ENCODE results near the gene SYCE3. TPM values are rescaled to one million over a fixed set of nuclear protein-coding genes. Genes with fewer than 3 reads are reported as not detected.

The SYCE3 gene
- total RNA-seq, 1 donor from 2014 or later: not detected

GRCh38 chr22:50529897-50530579 is 32.7 kb downstream of the SYCE3 start, which contains the start of gene TYMP:
Gene TYMP, minus strand, starts transcription at chr22:50530012. Its CDS starts 303 bp downstream, at chr22:50529709.
- H3K4me3 Mint-ChIP-seq (ENCODE audit: unreplicated experiment): peak within 1 kb of the TSS; percentile 46
- no peak for TF ChIP-seq CTCF (IDR thresholded peaks at IDR 0.05; ENCODE audit: partially characterized antibody, unreplicated experiment)
- H3K27ac Mint-ChIP-seq (ENCODE audit: unreplicated experiment): no peak within 1 kb of the TSS
- peak; percentile 24 for DNase-seq
- H3K27me3 Mint-ChIP-seq (ENCODE audit: unreplicated experiment): peaks cover 25% of the 10 kb centered on the region
- H3K4me1 Mint-ChIP-seq (ENCODE audit: low read depth, unreplicated experiment): peaks cover 8% of the 10 kb centered on the region
- H3K36me3 Mint-ChIP-seq (ENCODE audit: unreplicated experiment): no peaks in the 10 kb centered on the region
- peaks cover 10% of the 10 kb centered on the region for H3K9me3 Mint-ChIP-seq (ENCODE audit: unreplicated experiment)

DNA sequence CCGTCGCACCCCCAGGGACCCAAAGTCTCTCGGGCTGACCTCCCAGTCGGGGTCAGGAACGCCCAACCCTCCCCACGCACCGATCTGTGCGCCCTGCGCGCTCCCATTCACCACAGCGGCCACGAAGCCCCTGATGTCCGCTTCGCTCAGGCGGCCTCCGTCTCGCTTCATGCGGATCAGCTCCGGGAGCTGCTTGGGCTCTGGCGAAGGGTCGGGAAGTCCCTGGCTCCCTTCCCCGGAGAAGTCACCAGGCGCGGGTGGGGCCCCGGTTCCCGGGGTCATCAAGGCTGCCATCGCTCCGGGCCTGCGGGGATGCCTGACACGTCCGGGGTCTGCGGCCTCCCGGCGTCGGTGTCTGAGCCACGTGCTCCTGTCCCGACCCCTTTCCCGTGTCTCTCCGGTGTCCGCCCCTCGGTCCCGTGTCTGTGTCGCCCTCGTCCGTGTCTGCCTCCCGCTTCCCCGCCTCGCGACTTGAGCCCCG is 33.3 kb downstream of the SYCE3 start:
- no peak overlapping the region for H3K4me3 Mint-ChIP-seq (ENCODE audit: unreplicated experiment)
- peaks cover 11% of the 10 kb centered on the region for H3K4me1 Mint-ChIP-seq (ENCODE audit: low read depth, unreplicated experiment)
- peaks cover 3% of the 10 kb centered on the region for H3K36me3 Mint-ChIP-seq (ENCODE audit: unreplicated experiment)
- no peak for DNase-seq
- no peak for TF ChIP-seq CTCF (IDR thresholded peaks at IDR 0.05; ENCODE audit: partially characterized antibody, unreplicated experiment)
- peaks cover 14% of the 10 kb centered on the region for H3K9me3 Mint-ChIP-seq (ENCODE audit: unreplicated experiment)
- peaks cover 28% of the 10 kb centered on the region for H3K27me3 Mint-ChIP-seq (ENCODE audit: unreplicated experiment)
- no peak overlapping the region for H3K27ac Mint-ChIP-seq (ENCODE audit: unreplicated experiment)

- H3K9me3 Mint-ChIP-seq (ENCODE audit: unreplicated experiment): peaks cover 15% of the 10 kb centered on the region
- H3K36me3 Mint-ChIP-seq (ENCODE audit: unreplicated experiment): peaks cover 5% of the 10 kb centered on the region
- peaks cover 12% of the 10 kb centered on the region for H3K4me1 Mint-ChIP-seq (ENCODE audit: low read depth, unreplicated experiment)
- H3K27me3 Mint-ChIP-seq (ENCODE audit: unreplicated experiment): peaks cover 30% of the 10 kb centered on the region
- H3K27ac Mint-ChIP-seq (ENCODE audit: unreplicated experiment): no peak overlapping the region
- no peak overlapping the region for H3K4me3 Mint-ChIP-seq (ENCODE audit: unreplicated experiment)
- TF ChIP-seq CTCF (IDR thresholded peaks at IDR 0.05; ENCODE audit: partially characterized antibody, unreplicated experiment): no peak
- no peak for DNase-seq
Observed at GRCh38 chr22:50528682-50529415, 33.9 kb downstream of the SYCE3 start.

DNA sequence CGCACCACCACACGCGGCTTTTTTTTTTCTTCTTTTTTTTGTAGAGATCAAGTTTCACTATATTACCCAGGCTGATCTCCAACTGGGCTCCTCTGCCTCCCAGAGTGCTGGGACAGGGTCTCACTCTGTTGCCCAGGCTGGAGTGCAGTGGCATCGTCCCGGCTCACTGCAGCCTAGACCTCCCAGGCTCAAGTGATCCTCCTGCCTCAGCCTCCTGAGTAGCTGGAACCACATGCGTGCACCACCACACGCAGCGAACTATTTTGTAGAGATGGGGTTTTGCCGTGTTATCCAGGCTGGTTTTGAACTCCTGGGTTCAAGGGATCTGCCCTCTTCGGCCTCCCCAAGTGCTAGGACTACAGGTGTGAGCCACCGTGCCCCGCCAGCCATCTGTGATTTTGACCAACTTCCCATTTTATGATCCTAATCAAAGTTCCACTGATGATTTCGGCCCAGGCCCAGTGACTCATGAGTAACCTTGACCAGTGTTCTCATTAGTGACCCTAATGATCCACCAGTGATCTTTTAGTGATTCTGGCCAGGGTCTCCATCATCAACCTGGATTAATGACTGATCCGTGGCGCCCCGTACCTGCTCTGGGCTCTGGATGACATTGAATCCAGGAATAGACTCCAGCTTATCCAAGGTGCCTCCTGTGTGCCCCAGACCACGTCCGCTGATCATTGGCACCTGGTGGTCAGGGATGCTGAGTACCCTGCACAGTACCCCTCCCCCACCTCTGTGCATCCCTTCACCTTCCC is 34.6 kb downstream of the SYCE3 start:
- Mint-ChIP-seq H3K9me3 (ENCODE audit: unreplicated experiment) (peaks cover 15% of the 10 kb centered on the region), H3K4me3 (ENCODE audit: unreplicated experiment) (peak overlapping the region; percentile 78), H3K4me1 (ENCODE audit: low read depth, unreplicated experiment) (peaks cover 12% of the 10 kb centered on the region), H3K36me3 (ENCODE audit: unreplicated experiment) (peaks cover 5% of the 10 kb centered on the region), H3K27me3 (ENCODE audit: unreplicated experiment) (peaks cover 26% of the 10 kb centered on the region), H3K27ac (ENCODE audit: unreplicated experiment) (peak overlapping the region; percentile 57)
- DNase-seq: no peak
- no peak for TF ChIP-seq CTCF (IDR thresholded peaks at IDR 0.05; ENCODE audit: partially characterized antibody, unreplicated experiment)
